BJ (cell line): ENCODE measurements around the gene LRRIQ3. TPM values are rescaled to one million over a fixed set of nuclear protein-coding genes. Genes with fewer than 3 reads are reported as not detected.

Experiments
- CTCF ChIA-PET: fragments of 350-600 bp; formaldehyde crosslinking; extraction: SDS; loops from one replicate; lab custom pipeline; 2021; ENCODE audit warnings: antibody characterized with exemption, inconsistent platforms; lab: Yijun Ruan, JAX
- POLR2A ChIA-PET: fragments of 300-600 bp; sonication (Branson Sonifier 250); formaldehyde crosslinking; extraction: SDS; loops from one replicate; lab custom pipeline; 2021; ENCODE audit warnings: antibody characterized with exemption; lab: Charles Lee
- DNase-seq: peaks from one replicate; pipeline ENCODE4 v3.0.0-alpha.2; 2011; ENCODE audit warnings: low read depth
- H3K27me3 ChIP-seq: 2 replicates; pipeline ENCODE4 v1.6.0; 2011; ENCODE audit warnings: low read length; ENCODE audit not compliant: control insufficient read depth, insufficient read depth
- H3K36me3 ChIP-seq: 2 replicates; pipeline ENCODE4 v1.5.1; 2011; ENCODE audit warnings: low read length; ENCODE audit not compliant: control insufficient read depth, insufficient read depth
- H3K4me3 ChIP-seq: 2 replicates; pipeline ENCODE4 v1.5.1; 2011; ENCODE audit warnings: low read depth, mild to moderate bottlenecking, control low read depth, low read length
- CTCF ChIP-seq: IDR thresholded peaks from 2 replicates; pipeline ENCODE4 v1.5.1; 2011; ENCODE audit warnings: low read depth, mild to moderate bottlenecking, control low read depth, inconsistent platforms, low read length, moderate library complexity; ENCODE audit not compliant: insufficient read depth
- polyA plus RNA-seq: library from polyadenylated mRNA; depleted of rRNA; stranded (reverse); fragments of >200 nt; gene quantifications from 2 replicates; pipeline ENCODE4 v1.2.3, GENCODE V29; 2011

LRRIQ3 gene
- polyA plus RNA-seq, 1 experiment, result 0.20 TPM

- no peak overlapping the region for H3K4me3 ChIP-seq
- H3K36me3 ChIP-seq, result no peaks in the 10 kb centered on the region
- ChIA-PET POLR2A (interaction anchor here (0.6 kb wide), 1 partner anchor 728 kb away, joined by 3 read pairs; no protein-coding TSS in a partner anchor), CTCF (no interaction called here)
- no peaks in the 10 kb centered on the region for H3K27me3 ChIP-seq
- no peak for TF ChIP-seq CTCF
- no peak for DNase-seq
Measured at GRCh38 chr1:74012583-74012982, 185.4 kb downstream of the LRRIQ3 start.

GRCh38 chr1:74011736-74012135, 186.2 kb downstream of the LRRIQ3 start:
- ChIA-PET CTCF (interaction anchor here (0.6 kb wide), 1 partner anchor 388 kb away, joined by 3 read pairs; no protein-coding TSS in a partner anchor), POLR2A (no interaction called here)
- Histone ChIP-seq H3K4me3 (no peak overlapping the region), H3K27me3 (no peaks in the 10 kb centered on the region), H3K36me3 (no peaks in the 10 kb centered on the region)
- DNase-seq, result no peak
- TF ChIP-seq CTCF, result no peak

- ChIA-PET CTCF (interaction anchor here (1.8 kb wide), 1 partner anchor 12 kb away, joined by 5 read pairs; no protein-coding TSS in a partner anchor), POLR2A (no interaction called here)
- Histone ChIP-seq H3K27me3 (no peaks in the 10 kb centered on the region), H3K36me3 (no peaks in the 10 kb centered on the region), H3K4me3 (no peak overlapping the region)
- no peak for TF ChIP-seq CTCF
- no peak for DNase-seq
Measured at GRCh38 chr1:74010206-74010605, 187.8 kb downstream of the LRRIQ3 start.

- Histone ChIP-seq H3K36me3 (no peaks in the 10 kb centered on the region), H3K27me3 (no peaks in the 10 kb centered on the region), H3K4me3 (no peak overlapping the region)
- POLR2A ChIA-PET, result no interaction called here
- CTCF ChIA-PET, result no interaction called here
- no peak for DNase-seq
- TF ChIP-seq CTCF, result no peak
Measured at GRCh38 chr1:74005533-74005932, 192.4 kb downstream of the LRRIQ3 start.

GRCh38 chr1:74003806-74004205, 194.2 kb downstream of the LRRIQ3 start:
- H3K36me3 ChIP-seq, result no peaks in the 10 kb centered on the region
- H3K4me3 ChIP-seq, result no peak overlapping the region
- ChIA-PET CTCF (no interaction called here), POLR2A (no interaction called here)
- no peak for DNase-seq
- no peak for TF ChIP-seq CTCF
- H3K27me3 ChIP-seq, result no peaks in the 10 kb centered on the region
